RCC 7860 (cell line): ENCODE results near the gene DIDO1.
"Not testable (repeated sequence)": the region's sequence is repeated elsewhere in the genome, so short reads cannot be mapped to it uniquely, and the experiment has no call there.

Source experiments
- DNase-seq: peaks from one replicate; pipeline ENCODE4 v3.0.0-alpha.2; 2015; ENCODE audit warnings: low spot score
- FAIRE-seq: peaks from 2 replicates; lab custom pipeline; 2012; peaks lifted over from hg19 to GRCh38; lab: Jason Lieb, UNC

The DIDO1 gene

DNA sequence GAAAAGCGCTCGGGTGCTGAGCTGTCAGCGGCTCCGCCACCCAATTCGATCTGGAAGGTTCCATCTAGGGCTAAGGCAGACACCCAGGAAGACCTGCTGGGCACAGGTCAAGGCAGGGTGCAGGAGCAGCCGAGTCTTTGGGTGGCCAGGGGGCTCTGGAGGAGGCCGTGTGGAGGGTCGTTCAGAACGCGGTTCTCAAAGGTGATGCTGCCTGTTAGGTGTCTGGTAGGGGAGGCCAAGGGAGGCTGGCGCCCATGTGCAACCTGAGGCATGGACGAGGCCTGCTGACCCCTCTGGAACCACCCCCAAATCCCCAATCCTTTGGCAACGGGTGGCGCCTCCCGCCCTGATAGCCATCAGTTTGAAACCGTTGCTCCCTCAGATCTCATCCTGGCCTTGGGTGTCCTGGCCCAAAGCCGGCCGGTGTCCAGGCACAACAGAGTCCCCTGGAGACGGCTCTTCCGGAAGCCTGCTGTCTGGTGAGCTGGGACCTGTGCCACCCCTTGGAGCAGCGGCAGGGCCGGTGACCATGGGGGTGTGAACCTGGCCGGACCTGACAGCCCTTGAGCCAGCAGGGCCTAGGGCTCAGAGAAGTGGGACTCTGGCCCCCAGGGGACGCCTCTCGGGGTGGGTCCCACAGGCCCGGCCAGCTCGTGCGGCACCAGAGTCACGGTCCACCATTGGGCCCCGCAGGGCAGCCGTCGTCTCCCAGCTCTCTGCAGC lies 36.7 kb upstream of the DIDO1 start:
- DNase-seq (no peak), FAIRE-seq (no peak)

DNA sequence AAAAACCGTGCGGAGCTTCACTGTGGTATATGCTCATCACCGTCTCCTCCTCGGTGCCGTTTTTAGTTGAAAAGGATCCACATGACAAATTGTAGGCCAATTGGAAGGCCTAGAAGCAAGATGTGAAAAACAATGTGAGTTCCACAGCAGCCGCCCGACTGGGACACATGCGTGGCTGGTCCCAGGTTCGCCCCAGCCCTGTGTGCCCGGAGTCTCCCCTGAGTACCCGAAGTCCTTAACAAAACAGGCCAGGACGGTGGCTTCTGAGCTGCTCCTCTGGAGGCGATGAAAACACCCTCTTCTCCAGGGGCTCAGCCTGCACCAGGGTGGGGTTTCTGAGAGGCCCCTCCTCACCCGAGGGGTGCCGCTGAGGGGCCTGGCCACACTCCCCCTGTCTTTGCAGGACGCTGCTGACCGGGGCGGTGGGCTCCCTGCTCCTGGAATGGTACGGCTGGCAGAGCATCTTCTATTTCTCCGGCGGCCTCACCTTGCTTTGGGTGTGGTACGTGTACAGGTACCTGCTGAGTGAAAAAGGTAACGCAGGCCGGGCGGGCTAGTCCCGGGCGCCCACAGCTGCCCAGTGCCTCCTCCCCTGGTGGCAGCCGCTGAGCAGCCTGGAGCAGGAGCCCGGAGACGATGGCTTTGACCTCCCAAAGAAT lies 36.0 kb upstream of the DIDO1 start:
- FAIRE-seq, result no peak
- no peak for DNase-seq

DNA sequence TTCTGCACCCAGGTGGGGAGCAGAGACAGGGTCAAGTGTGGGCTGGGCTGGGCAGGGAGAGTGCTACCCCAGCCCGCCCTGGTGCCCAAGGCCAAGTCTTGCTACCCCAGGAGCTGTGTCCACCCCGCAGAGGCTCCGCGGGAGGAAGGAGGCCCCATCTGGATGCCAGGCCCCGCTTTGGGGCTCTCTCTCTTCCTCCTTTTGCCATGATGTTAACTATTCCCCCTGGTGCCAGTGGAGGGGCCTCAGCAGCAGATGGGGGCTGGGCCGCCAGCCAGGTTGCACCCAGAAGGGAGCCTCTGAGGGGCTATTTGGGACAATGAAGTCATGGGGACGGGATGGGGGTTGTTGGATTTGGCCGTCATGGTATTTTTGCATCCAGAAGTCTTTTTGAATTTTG lies 35.5 kb upstream of the DIDO1 start:
- FAIRE-seq (no peak), DNase-seq (no peak)

DNA sequence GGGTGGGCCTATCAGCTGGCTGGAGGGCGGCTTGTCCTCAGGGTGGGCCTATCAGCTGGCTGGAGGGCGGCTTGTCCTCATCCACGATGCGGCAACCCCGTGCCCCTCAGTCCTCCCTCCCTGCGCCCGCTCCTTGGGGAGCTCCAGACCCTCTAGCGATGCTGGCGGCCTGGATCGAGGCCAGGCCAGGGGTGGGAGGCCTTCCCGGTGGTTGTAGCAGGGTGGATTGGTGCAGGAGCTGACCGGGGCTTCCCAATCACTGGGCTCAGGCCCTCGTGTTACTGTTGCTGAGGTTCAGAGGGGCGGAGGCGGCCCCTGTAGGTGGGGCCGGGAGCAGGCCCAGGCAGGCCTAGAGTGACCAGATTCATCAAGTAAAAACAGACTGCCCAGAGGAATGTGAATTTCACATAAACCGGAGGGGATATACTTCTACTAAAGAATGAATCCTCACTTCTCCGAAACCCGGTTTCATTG lies 35.0 kb upstream of the DIDO1 start:
- DNase-seq (no peak), FAIRE-seq (no peak)

DNA sequence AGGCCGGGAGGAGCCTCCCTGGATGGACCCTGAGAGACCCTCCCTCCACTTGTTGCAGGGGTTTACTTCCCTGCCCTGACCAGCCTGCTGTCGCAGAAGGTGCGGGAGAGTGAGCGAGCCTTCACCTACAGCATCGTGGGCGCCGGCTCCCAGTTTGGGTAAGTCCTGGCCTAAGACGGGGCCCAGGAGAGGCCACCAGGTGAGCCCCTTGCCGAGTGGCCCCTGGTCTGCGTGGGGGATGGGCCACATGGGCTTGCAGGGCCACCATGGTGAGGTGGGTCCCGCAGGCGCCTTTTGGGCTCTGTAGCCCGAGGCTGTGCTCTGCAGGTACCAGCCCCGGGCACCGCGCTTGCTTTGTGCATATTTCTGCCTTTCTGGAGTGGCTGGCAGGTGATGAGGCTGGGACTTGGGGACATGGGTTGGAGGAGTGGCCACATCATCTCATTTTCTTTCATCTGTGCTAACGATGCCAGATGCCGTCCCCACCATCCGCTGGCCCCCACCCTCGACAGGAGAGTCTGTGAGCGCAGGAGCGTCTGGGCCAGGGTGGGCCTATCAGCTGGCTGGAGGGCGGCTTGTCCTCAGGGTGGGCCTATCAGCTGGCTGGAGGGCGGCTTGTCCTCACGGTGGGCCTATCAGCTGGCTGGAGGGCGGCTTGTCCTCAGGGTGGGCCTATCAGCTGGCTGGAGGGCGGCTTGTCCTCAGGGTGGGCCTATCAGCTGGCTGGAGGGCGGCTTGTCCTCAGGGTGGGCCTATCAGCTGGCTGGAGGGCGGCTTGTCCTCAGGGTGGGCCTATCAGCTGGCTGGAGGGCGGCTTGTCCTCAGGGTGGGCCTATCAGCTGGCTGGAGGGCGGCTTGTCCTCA lies 34.4 kb upstream of the DIDO1 start:
- not testable (repeated sequence) for DNase-seq

DNA sequence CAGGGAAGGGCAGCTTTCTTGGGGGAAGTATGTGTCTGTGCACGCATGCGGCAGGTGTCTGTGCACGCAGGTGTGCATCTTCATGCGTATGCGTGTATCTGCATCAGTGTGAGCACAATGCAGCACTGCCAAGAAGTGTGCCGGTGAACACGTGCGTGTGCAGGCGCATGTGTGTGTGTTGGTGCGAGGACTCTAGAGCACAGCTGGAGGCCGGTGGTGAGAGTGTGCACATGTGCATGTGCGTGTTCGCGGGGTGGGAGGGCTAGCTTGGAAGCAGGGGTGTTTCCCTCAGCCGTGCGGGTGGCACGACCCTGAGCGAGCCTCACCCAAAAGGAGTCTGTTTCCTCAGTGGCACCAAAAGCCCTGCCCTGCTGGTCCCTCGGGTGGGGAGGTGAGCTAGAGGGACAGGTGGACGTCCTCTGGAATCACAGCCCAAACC lies 33.7 kb upstream of the DIDO1 start:
- no peak for FAIRE-seq

More for the DNA sequence above, 34.4 kb upstream of the DIDO1 start:
- FAIRE-seq, result not testable (repeated sequence)

DNA sequence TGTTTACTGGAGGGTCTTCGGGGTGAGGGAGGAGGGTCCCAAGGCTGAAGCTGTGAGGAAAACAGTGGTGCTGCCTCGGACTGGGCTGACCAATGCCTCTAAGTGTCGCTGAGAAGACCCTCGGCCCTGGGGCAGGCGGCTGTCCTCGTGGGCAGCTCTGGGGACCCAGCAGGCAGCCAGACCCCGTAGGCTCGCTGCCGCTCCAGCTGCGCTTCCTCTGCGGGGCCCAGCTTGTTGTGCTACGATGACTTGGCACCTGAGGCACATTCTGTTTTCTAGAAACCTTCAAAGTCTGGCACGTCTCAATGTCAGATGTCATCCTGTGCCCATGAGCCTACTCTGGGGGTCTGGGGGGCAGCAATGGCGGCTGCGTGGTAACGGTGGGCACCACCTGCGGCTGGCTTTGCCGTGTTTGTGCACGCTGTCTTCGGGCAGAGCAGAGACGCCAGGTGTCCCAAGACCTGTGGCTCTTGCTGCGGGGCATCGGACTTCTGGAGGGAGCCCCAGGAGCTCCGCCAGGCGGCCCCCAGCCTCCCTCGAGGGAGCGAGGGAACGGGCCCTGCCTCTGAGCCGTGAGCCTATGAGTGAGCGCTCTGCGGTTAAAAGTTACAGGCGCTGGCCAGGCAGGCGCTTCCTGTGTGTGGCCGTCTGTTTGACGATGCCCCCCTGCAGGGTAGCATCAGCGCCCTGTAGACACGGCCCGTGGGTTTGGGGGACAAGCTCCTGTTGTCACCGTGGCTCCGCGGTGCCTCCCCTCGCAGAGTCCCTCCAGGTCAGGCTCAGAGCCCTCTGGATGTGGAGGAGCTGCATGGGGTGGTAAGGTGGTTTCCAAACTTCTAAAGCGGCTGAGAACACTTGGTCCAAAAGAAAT lies 33.0 kb upstream of the DIDO1 start:
- FAIRE-seq (no peak), DNase-seq (no peak)

More for the DNA sequence above, 33.7 kb upstream of the DIDO1 start:
- no peak for DNase-seq

DNA sequence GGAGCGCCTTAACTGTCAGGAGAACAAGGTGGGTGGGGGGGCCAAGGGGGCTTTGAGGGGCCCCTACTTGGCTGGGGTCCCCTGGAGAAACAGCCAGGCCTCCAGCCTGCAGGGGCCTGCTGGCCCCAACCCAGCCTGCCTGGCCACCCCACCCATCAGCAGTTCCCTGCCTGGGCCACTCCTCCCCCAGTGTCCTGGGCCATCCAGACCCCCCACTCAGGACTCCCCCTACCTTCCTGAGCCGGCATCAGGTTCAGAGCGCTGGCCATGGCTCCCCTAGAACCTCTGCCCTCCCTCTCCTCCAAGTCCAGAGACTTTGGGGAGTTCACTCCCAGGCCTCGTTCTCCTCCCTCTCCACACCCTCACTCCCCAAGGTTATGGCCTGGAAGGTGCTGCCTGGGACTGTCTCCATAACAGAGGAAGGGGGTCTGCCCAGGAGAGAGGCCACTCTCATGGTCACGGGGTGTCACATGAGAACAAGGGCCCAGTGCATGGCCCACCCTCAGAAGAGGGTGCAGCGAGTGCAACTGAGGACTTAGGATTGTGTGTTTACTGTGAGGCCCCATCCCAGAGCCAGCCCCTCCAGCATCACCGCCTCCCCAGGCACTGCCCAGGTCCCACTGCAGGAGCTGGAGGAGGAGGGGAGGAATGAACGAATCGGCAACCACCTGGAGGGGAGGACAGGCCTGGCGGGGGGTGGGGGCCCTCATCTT lies 32.2 kb upstream of the DIDO1 start:
- no peak for FAIRE-seq
- no peak for DNase-seq

DNA sequence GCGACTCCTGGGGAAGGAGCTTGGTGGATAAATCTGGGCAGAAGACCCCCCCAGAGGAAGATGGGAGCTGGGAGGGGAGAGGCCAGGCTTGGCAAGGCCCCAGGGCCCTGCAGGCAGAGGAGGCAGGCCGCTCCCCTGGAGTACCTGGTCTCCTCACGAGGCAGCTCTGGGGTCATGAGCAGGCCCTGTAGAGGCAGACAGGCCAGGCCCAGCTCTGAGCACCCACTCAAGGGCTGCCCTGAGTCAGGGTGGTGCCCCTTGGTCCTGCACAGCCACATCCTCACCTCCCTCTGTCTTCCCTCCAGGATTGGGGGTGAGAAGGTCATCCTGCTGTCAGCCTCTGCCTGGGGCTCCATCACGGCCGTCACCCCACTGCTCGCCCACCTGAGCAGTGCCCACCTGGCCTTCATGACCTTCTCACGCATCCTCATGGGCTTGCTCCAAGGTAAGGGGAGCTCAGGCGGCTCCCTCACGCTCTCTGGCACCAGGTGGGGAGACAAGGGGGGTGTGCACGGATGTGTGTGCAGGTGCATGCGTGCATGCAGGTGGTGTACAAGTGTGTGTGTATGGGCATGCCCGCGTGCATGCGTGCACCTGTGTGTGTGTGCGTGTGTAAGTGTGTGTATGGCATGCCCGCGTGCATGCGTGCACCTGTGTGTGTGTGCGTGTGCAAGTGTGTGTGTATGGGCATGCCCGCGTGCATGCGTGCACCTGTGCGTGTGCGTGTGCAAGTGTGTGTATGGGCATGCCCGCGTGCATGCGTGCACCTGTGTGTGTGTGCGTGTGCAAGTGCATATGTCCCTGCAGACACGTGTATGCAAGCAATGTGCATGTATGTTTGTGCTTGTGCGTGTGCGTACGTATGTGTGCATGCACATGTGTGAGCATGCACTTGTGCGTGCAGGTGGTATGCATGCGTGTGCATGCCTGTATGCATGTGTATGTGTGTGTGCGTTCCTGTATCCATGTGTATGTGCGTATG lies 31.1 kb upstream of the DIDO1 start:
- FAIRE-seq, result no peak
- no peak for DNase-seq

DNA sequence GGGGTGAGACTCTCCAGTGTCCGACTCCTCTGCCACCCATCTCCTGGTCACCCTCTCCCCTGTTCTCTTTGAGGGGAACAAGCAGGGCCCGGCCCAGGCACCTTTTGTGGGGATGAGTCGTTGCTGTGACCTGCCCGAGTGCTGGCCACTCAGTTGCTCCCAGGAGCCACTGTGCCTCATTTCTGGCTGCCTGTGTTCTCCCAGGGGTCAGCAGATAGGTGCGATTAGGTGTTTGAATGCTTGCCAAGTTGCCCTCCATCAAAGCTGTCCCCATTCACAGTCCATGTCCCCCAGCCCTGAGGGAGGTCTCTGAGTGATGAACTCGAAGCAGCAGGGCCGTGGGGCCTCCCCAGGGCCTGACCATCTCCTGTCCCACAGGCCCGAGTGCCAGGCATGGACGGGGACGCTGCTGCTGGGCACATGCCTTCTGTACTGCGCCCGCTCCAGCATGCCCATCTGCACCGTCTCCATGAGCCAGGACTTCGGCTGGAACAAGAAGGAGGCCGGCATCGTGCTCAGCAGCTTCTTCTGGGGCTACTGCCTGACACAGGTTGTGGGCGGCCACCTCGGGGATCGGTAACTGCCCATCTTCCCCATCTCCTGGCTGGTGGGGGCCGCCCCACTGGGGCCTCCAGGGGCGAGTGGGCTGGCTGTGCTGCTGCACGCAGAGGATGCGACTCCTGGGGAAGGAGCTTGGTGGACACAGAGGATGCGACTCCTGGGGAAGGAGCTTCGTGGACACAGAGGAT lies 30.3 kb upstream of the DIDO1 start:
- FAIRE-seq (no peak), DNase-seq (no peak)

DNA sequence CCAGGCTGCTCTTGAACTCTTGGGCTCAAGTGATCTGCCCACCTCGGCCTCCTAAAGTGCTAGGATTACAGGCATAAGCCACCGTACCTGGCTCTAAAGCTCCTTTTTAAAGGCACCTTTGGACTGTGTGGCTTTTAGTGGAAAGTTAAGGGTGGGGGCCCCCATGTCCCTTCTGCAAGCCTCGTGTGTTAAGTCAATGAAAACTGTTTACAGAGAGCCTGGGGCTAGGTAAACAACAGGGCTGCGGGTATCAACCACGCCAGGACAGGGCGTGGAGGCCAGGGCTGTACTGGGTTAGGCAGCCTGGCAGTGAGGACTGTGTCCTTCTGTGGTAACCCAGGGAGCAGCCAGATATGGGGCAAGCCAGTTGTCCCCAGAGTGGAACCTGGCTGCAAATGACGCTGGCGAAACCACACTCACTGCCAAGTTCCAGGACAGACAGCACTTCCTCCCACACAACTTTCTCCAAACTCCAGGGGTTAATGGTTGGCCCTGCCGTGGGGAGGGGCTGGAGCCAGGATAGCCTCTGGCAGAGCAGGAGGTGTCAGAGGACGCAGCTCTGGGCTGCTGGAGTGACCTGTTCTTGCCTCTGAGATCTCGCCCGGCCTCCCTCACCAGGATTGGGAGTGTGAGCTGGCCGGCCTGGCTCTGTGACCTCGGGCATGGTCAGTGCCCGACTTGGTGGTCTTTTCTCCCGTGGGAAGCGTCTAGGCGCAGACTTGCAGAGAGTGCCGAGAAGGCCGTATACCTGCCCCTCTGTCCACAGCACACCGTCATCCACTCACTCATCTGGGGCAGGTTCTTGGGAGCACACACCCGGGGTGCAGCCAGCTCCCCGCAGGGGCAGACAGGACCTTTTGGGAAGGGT lies 29.4 kb upstream of the DIDO1 start:
- FAIRE-seq, result no peak
- no peak for DNase-seq

DNA sequence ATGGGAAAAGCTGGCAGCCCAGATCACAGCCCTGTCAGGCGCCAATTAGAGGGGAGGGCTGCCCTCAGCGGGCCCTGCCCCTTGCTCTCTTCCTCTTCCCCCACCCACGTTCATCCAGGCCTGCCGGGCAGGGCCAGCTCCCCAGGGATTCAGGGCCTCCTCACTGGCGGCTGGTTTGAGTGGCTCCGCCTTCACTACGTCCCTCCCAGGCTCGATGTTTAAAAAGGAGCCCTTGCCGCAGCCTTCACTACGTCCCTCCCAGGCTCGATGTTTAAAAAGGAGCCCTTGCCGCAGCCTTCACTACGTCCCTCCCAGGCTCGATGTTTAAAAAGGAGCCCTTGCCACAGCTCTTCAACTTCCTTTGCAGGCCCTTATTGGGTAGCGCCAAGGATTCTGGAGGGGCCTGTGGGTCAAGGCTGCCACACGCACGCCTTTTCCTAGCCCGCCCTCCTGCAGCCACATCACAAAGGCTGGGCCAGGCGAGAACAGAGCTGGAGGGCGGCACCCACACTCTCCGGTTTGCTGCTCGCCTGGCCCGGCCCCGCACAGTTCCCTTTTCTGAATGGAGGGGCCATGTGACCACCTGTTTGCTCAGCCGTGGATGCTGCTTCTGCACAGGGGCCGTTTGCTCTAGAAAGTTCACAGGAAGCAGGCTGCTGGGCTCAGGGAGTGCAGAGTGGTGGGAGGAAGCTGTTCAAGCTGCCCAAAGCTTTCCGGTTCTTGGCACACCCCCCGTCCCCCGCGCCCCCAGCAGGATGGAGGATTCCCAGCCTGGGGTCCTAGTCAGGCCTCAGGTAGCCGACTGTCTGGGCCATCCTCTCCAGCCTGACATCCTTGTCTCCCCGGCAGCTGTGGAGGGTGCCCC lies 27.8 kb upstream of the DIDO1 start:
- no peak for FAIRE-seq
- peak; percentile 54 for DNase-seq

DNA sequence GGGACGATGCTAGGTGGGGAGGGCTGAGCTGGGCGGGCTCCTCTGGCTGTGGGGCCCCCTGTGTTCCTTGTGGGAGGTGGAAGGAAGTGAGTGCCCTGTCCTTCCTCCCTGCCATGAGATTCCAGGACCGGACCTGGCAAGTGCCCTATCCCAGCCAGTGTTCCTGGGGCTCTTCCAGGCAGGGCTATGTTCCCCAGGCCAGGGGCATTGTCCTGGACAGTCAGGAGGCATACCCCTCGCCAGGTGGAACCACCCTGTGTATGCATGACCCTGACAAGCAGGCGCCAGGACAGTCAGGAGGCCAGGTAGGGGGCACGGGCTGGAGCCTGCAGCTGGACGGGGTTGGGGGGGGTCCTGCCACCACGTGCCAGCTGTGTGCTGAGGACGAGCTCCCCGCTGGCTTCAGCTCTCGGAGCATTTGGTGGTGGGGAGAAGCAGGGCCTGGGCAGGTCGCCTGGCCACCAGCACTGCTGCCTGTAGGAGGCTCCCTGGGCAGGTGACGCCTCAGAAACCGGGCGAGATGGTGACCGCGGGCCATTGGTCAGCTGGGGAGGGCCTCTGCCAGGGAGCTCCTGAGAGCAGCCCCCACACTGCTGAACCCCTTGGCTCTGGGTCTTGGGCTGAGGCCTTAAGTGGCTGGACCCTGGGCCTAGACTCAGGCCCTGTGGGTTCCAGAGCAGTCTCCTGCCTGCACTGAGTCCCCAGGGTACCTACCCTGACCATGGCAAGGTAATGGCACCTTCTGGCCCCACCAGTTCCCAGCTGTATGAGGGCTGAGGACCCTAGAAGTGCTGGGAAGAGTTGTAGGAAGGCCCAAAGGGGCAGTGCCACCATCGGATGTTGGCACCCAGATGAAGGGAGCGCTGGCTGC lies 26.9 kb upstream of the DIDO1 start:
- FAIRE-seq, result no peak

DNA sequence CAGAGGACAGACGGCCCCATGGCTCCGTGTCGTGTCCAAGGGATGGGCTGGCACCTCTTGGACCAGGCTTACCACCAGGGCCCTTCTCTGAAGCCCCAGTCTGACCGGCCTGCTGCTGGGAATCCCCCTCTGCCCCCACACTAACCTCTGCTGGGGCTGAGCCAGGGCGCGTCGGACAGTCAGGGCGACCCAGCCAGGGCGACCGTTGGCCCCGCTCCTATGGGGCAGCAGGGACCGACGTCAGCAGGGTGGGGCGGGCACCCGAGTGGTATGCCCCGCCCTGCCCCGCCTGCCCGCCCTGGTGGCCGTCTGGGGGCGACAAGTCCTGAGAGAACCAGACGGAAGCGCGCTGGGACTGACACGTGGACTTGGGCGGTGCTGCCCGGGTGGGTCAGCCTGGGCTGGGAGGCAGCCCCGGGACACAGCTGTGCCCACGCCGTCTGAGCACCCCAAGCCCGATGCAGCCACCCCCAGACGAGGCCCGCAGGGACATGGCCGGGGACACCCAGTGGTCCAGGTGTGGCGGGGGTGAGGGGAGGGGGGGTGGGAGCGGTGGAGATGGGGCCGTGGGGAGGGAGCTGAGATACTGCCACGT lies 26.2 kb upstream of the DIDO1 start, which contains the start of gene SLC17A9:
Gene SLC17A9, plus strand, starts transcription at position 337 of the 595 bp plus-strand sequence. Its CDS starts 122 bp downstream, at position 459.
- FAIRE-seq, result no peak

More for the DNA sequence above, 26.9 kb upstream of the DIDO1 start:
- DNase-seq, result peak; percentile 54

More for the DNA sequence above, 26.2 kb upstream of the DIDO1 start, which contains the start of gene SLC17A9:
- peak; percentile 88 for DNase-seq
